A673 (cell line): ENCODE measurements around the gene WSB2.

Experiments used
- CTCF ChIP-seq: fragments of 300-800, 200-600 bp; sonication (generic); conservative IDR thresholded peaks from 2 replicates; pipeline ENCODE4 v1.5.1; 2017; ENCODE audit warnings: low read depth, mild to moderate bottlenecking, antibody characterized with exemption, low read length, moderate library complexity, mixed read lengths
- EZH2 ChIP-seq: fragments of 200-600 bp; sonication (generic); IDR thresholded peaks from 2 replicates; pipeline ENCODE4 v1.6.1; 2017; ENCODE audit warnings: borderline replicate concordance, low read depth, mild to moderate bottlenecking, mixed read lengths, antibody characterized with exemption, low read length; ENCODE audit not compliant: poor library complexity, severe bottlenecking

GRCh38 chr12:118032188-118032587, 28.8 kb downstream of the WSB2 start:
- no peak for TF ChIP-seq CTCF
- no peak for TF ChIP-seq EZH2
